Esophagus muscularis mucosa (tissue), 4 donors: ENCODE measurements around the gene PLPP2. TPM values are rescaled to one million over a fixed set of nuclear protein-coding genes. Genes with fewer than 3 reads are reported as not detected.
"Not testable (repeated sequence)": the region's sequence is repeated elsewhere in the genome, so short reads cannot be mapped to it uniquely, and the experiment has no call there.

Experiments
- DNase-seq: peaks from one replicate; pipeline ENCODE4 v3.0.0-alpha.2; 2017; ENCODE audit errors: extremely low spot score
- H3K27ac ChIP-seq, 4 donors: fragments of 200-600 bp; sonication (generic); replicated peaks in 1 of 4; 1 replicate in 3 of 4; 2 replicates in 1 of 4; pipeline ENCODE4 v1.5.1; 2016 to 2019; ENCODE audit warnings: mild to moderate bottlenecking in 1 of 4
- H3K27me3 ChIP-seq, 4 donors: fragments of 200-600 bp; sonication (generic); one replicate each; pipeline versions ENCODE4 v1.5.1 to v1.6.0; 2016 to 2019
- H3K36me3 ChIP-seq, 4 donors: fragments of 200-600 bp; sonication (generic); one replicate each; pipeline ENCODE4 v1.5.1; 2016 to 2019
- H3K4me1 ChIP-seq, 4 donors: fragments of 200-600 bp; sonication (generic); one replicate each; pipeline ENCODE4 v1.5.1; 2016 to 2019
- H3K4me3 ChIP-seq, 4 donors: fragments of 200-600 bp; sonication (generic); 1 replicate in 2 of 4; 2 replicates in 2 of 4; pipeline ENCODE4 v1.5.1; 2016 to 2019; ENCODE audit warnings: mild to moderate bottlenecking in 4 of 4, moderate library complexity in 1 of 4
- H3K9me3 ChIP-seq, 4 donors: fragments of 200-600 bp; sonication (generic); 1 replicate in 3 of 4; 2 replicates in 1 of 4; pipeline ENCODE4 v1.5.1; 2016 to 2019
- CTCF ChIP-seq, 3 experiments: fragments of 200-600 bp in 2 of 3; fragments of 450-650 bp in 1 of 3; sonication (generic) in 2 of 3; IDR thresholded peaks; one replicate each; pipeline ENCODE4 v1.5.1; 2017 to 2019; ENCODE audit warnings: antibody characterized with exemption in 3 of 3, mild to moderate bottlenecking in 2 of 3, moderate library complexity in 1 of 3
- EP300 ChIP-seq: sonication (generic); formaldehyde crosslinking; IDR thresholded peaks from one replicate; pipeline ENCODE4 v1.6.1; 2017; ENCODE audit warnings: antibody characterized with exemption
- POLR2A ChIP-seq: fragments of 450-650 bp; IDR thresholded peaks from one replicate; pipeline ENCODE4 v1.6.1; 2017; ENCODE audit warnings: antibody characterized with exemption, moderate library complexity, mild to moderate bottlenecking, low read depth
- POLR2AphosphoS5 ChIP-seq, 2 donors: sonication (generic); formaldehyde crosslinking; IDR thresholded peaks; one replicate each; pipeline ENCODE4 v1.6.1; 2017; ENCODE audit warnings: antibody characterized with exemption in 2 of 2
- WGBS: methylation state at CpG from one replicate; pipeline ENCODE4 v1.1.5; 2018; 5-methylcytosine and 5-hydroxymethylcytosine counted together
- intact Hi-C: fragments of 100-400 bp; cut with DNase I; formaldehyde crosslinking; loops from one replicate; pipeline ENCODE4 v1.15.1; 2023
- total RNA-seq, 4 donors: library from RNA; depleted of rRNA; stranded (reverse); fragments of >200 nt; gene quantifications; one replicate each; pipeline versions ENCODE4 v1.1.0 to v1.2.1, GENCODE V29; 2016

PLPP2 gene
- total RNA-seq, 4 donors from 2014 or later = 2.1 to 9.1 (median 5.0) TPM

DNA sequence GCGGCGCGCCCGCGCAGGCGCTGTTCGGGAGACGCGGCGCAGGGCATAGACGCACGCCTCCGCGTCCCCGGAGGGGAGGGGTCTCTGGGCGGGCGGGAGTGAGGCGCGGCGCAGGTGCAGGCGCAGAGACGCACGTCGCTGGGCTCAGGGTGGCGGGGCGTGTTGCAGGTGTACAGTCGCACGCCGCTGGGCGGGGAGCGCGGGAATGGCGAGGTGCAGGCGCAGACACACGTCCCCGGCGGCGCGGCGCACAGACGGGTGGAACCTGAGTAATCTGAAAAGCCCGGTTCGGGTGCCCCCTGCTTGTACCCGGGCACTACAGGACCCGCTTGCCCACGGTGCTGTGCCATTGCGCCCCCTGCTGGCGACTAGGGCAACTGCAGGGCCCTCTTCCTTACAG, 44.7 kb downstream of the PLPP2 start:
- TF ChIP-seq POLR2A (no peak), CTCF (IDR thresholded peaks at IDR 0.05) (no peak), EP300 (no peak), POLR2AphosphoS5 (IDR thresholded peaks at IDR 0.05) (no peak)
- Histone ChIP-seq H3K9me3 (no peaks in the 10 kb centered on the region), H3K27me3 (peaks cover 0 to 1% (median 0%) of the 10 kb centered on the region in 4 donors), H3K27ac (no peak overlapping the region), H3K4me3 (no peak overlapping the region), H3K36me3 (no peaks in the 10 kb centered on the region), H3K4me1 (no peaks in the 10 kb centered on the region)
- intact Hi-C loops = no loop called here
- 82% methylated on average over 37 of the region's 48 CpGs for WGBS
- no peak for DNase-seq

GRCh38 chr19:245900-246299, 45.3 kb downstream of the PLPP2 start:
- H3K27ac ChIP-seq, H3K4me1 ChIP-seq, H3K36me3 ChIP-seq, DNase-seq, H3K9me3 ChIP-seq, H3K27me3 ChIP-seq, intact Hi-C loops: not testable (repeated sequence)
- peak overlapping the region in 3 of 4 donors; percentile 24 to 39 (median 31) for H3K4me3 ChIP-seq
- WGBS = 82% methylated on average over 9 of the region's 13 CpGs

- intact Hi-C loops = no loop called here
- Histone ChIP-seq H3K27ac (no peak overlapping the region), H3K9me3 (no peaks in the 10 kb centered on the region), H3K36me3 (no peaks in the 10 kb centered on the region), H3K4me1 (no peaks in the 10 kb centered on the region), H3K4me3 (no peak overlapping the region), H3K27me3 (no peaks in the 10 kb centered on the region)
- DNase-seq = no peak
- 90% methylated on average over 2 of the region's 2 CpGs for WGBS
- TF ChIP-seq POLR2AphosphoS5 (IDR thresholded peaks at IDR 0.05) (no peak), EP300 (no peak), POLR2A (no peak), CTCF (IDR thresholded peaks at IDR 0.05) (no peak)
Observed at GRCh38 chr19:245457-245856, 45.7 kb downstream of the PLPP2 start.

Other genes starting within 250 kb of the PLPP2 start
- gene OR4F17, start 184.3 kb downstream of the PLPP2 start, total RNA-seq = not detected
- gene MIER2, start 53.4 kb upstream of the PLPP2 start, total RNA-seq = 10 to 100 TPM; 11.6 to 26.4 (median 18.9) TPM
- gene C2CD4C, start 117.7 kb upstream of the PLPP2 start, total RNA-seq = 1 to 10 TPM in 3 of 4 donors, under 1 TPM in 1; 0.46 to 3.7 (median 1.7) TPM
- 10 to 100 TPM; 11.2 to 35.6 (median 18.7) TPM for gene SHC2, start 169.6 kb upstream of the PLPP2 start, total RNA-seq
- gene MADCAM1, start 205.1 kb upstream of the PLPP2 start, total RNA-seq = under 1 TPM in 2 of 4 donors, not detected in 2; 0.17 to 0.42 TPM
- 10 to 100 TPM; 61.7 to 86.6 (median 64.4) TPM for gene TPGS1, start 216.1 kb upstream of the PLPP2 start, total RNA-seq
- 100 to 1,000 TPM in 1 of 4 donors, 10 to 100 TPM in 3; 62.5 to 100 (median 76.2) TPM for gene CDC34, start 240.4 kb upstream of the PLPP2 start, total RNA-seq